ENCODE results near the gene LRMDA. TPM values are rescaled to one million over a fixed set of nuclear protein-coding genes. Genes with fewer than 3 reads are reported as not detected.

Gene LRMDA
- total RNA-seq, 2 experiments from 2014 or later, result not detected

GRCh38 chr10:75751232-75751631, 319.8 kb downstream of the LRMDA start:
- peaks cover 4% of the 10 kb centered on the region for H3K27me3 Mint-ChIP-seq
- Histone ChIP-seq H3K4me3 (ENCODE audit: low read length) (no peak overlapping the region), H3K27ac (ENCODE audit: low read depth in 1 of 2, low read length in 2 of 2) (no peak overlapping the region), H3K9me3 (ENCODE audit: control insufficient read depth in 1 of 2, insufficient read depth in 1 of 2, low read length in 2 of 2) (peaks cover 0 to 7% of the 10 kb centered on the region in 2 experiments), H3K27me3 (ENCODE audit: control insufficient read depth in 1 of 2, insufficient read depth in 2 of 2, low read length in 2 of 2) (no peaks in the 10 kb centered on the region), H3K36me3 (ENCODE audit: insufficient read depth, low read length) (no peaks in the 10 kb centered on the region), H3K4me1 (ENCODE audit: insufficient read depth, low read length) (no peaks in the 10 kb centered on the region)
- H3K36me3 Mint-ChIP-seq (ENCODE audit: low read depth), result no peaks in the 10 kb centered on the region
- ChIA-PET POLR2A (no interaction called here), CTCF (no interaction called here)
- H3K9me3 Mint-ChIP-seq, result no peaks in the 10 kb centered on the region
- no peaks in the 10 kb centered on the region for H3K4me1 Mint-ChIP-seq (ENCODE audit: low read depth)
- intact Hi-C loops (cut with DNase I, micrococcal nuclease), result no loop called here
- no peak overlapping the region for H3K27ac Mint-ChIP-seq
- H3K4me3 Mint-ChIP-seq, result no peak overlapping the region
- no peak for DNase-seq
- ATAC-seq (ENCODE audit: poor library complexity), result no peak
- TF ChIP-seq, protein P1, sequence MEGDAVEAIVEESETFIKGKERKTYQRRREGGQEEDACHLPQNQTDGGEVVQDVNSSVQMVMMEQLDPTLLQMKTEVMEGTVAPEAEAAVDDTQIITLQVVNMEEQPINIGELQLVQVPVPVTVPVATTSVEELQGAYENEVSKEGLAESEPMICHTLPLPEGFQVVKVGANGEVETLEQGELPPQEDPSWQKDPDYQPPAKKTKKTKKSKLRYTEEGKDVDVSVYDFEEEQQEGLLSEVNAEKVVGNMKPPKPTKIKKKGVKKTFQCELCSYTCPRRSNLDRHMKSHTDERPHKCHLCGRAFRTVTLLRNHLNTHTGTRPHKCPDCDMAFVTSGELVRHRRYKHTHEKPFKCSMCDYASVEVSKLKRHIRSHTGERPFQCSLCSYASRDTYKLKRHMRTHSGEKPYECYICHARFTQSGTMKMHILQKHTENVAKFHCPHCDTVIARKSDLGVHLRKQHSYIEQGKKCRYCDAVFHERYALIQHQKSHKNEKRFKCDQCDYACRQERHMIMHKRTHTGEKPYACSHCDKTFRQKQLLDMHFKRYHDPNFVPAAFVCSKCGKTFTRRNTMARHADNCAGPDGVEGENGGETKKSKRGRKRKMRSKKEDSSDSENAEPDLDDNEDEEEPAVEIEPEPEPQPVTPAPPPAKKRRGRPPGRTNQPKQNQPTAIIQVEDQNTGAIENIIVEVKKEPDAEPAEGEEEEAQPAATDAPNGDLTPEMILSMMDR (IDR thresholded peaks at IDR 0.05), result no peak

DNA sequence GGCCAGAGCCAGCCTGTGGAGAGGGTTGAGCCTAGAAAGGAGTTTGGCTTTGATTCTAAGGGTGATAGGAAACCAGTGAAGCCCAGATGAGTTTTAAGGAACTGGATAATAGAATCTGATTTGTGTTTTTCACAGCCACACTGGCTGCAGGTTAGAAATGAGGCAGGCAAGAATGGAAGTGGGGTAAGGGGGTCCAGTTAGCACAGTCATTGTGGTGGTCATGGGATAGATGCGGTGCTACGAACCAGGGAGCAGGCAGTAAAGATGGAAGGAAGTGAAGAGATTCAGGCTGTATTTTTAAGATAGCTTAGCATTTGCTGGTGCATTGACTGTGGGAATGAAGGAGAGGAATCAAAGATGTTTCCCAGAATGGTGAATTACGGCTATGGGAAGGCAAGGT, 322.2 kb downstream of the LRMDA start:
- intact Hi-C loops (cut with DNase I, micrococcal nuclease), result no loop called here
- POLR2A ChIA-PET, result no interaction called here
- Mint-ChIP-seq H3K4me1 (ENCODE audit: low read depth) (no peaks in the 10 kb centered on the region), H3K9me3 (no peaks in the 10 kb centered on the region), H3K36me3 (ENCODE audit: low read depth) (no peaks in the 10 kb centered on the region), H3K27me3 (peaks cover 9% of the 10 kb centered on the region), H3K4me3 (no peak overlapping the region), H3K27ac (no peak overlapping the region)
- TF ChIP-seq, protein P1 (IDR thresholded peaks at IDR 0.05), result no peak
- CTCF ChIA-PET, result no interaction called here
- H3K27ac ChIP-seq (ENCODE audit: low read depth in 1 of 2, low read length in 2 of 2), result no peak overlapping the region
- ATAC-seq (ENCODE audit: poor library complexity), result no peak
- DNase-seq, result no peak
- no peaks in the 10 kb centered on the region for H3K4me1 ChIP-seq (ENCODE audit: insufficient read depth, low read length)
- no peaks in the 10 kb centered on the region for H3K36me3 ChIP-seq (ENCODE audit: insufficient read depth, low read length)
- peaks cover 0 to 5% of the 10 kb centered on the region in 2 experiments for H3K27me3 ChIP-seq (ENCODE audit: control insufficient read depth in 1 of 2, insufficient read depth in 2 of 2, low read length in 2 of 2)
- peaks cover 0 to 7% of the 10 kb centered on the region in 2 experiments for H3K9me3 ChIP-seq (ENCODE audit: control insufficient read depth in 1 of 2, insufficient read depth in 1 of 2, low read length in 2 of 2)
- H3K4me3 ChIP-seq (ENCODE audit: low read length), result no peak overlapping the region

DNA sequence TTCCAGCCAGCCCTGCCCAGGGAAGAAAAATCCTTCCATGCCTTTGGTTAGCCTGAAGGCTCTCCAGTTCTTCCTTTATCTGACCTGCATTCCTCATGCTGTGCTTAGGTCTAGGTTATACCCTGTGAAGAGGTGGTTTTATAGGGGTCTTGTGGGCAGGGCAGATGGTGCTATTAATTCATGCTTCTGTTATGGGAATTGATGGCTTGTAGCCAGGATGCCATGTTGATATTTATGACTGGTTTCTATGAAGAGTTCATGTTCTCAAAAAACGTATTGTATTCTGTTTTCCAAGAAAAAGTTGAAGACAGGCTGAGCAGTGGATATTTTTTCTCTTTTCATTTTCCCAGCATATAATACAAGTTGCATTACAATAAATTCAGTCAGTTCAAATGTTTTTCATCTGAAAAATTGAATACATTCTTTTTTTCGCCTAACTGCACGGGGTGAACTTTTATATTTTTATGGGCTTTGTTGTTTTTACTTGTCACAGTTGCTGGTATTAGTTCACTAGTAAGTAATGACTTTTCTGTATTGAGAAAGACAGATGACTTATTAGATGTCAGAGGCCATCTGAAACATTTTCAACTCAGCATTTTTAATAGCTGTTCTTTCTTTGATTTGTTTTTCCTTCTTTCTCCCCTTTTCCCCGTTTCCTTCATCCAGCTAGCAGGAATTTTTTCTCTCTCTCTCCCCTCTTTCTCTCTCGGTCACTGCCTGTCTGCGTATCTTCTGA, 322.8 kb downstream of the LRMDA start:
- H3K27ac ChIP-seq (ENCODE audit: low read depth in 1 of 2, low read length in 2 of 2), result no peak overlapping the region
- ATAC-seq (ENCODE audit: poor library complexity) (no peak), DNase-seq (no peak)
- no peak overlapping the region for H3K4me3 ChIP-seq (ENCODE audit: low read length)
- H3K4me3 Mint-ChIP-seq, result no peak overlapping the region
- ChIA-PET POLR2A (no interaction called here), CTCF (no interaction called here)
- H3K9me3 Mint-ChIP-seq, result no peaks in the 10 kb centered on the region
- H3K9me3 ChIP-seq (ENCODE audit: control insufficient read depth in 1 of 2, insufficient read depth in 1 of 2, low read length in 2 of 2), result peaks cover 0 to 7% of the 10 kb centered on the region in 2 experiments
- H3K36me3 ChIP-seq (ENCODE audit: insufficient read depth, low read length), result no peaks in the 10 kb centered on the region
- H3K27ac Mint-ChIP-seq, result no peak overlapping the region
- peaks cover 0 to 5% of the 10 kb centered on the region in 2 experiments for H3K27me3 ChIP-seq (ENCODE audit: control insufficient read depth in 1 of 2, insufficient read depth in 2 of 2, low read length in 2 of 2)
- H3K4me1 Mint-ChIP-seq (ENCODE audit: low read depth), result no peaks in the 10 kb centered on the region
- TF ChIP-seq, protein P1 (IDR thresholded peaks at IDR 0.05), result no peak
- intact Hi-C loops (cut with DNase I, micrococcal nuclease), result no loop called here
- no peaks in the 10 kb centered on the region for H3K4me1 ChIP-seq (ENCODE audit: insufficient read depth, low read length)
- H3K27me3 Mint-ChIP-seq, result peaks cover 11% of the 10 kb centered on the region
- H3K36me3 Mint-ChIP-seq (ENCODE audit: low read depth), result no peaks in the 10 kb centered on the region
